ENCODE data around the gene LTB4R.

- TF ChIP-seq RAD21 (conservative IDR thresholded peaks at IDR 0.05) (no peak), POLR2AphosphoS5 (IDR thresholded peaks at IDR 0.05) (peak; percentile 81), CTCF (IDR thresholded peaks at IDR 0.05; ENCODE audit: poor library complexity, severe bottlenecking) (no peak), EZH2 (IDR thresholded peaks at IDR 0.05; ENCODE audit: borderline replicate concordance, insufficient read depth, low read length, poor library complexity, severe bottlenecking) (no peak), MXI1 (conservative IDR thresholded peaks at IDR 0.05; ENCODE audit: poor library complexity, severe bottlenecking) (peak; percentile 97), TAF1 (IDR thresholded peaks at IDR 0.05; ENCODE audit: low read depth) (no peak), SMC3 (conservative IDR thresholded peaks at IDR 0.05; ENCODE audit: poor library complexity) (no peak)
These were observed 11.8 kb upstream of the LTB4R start, which contains the start of the genes DHRS1 and NOP9 for GRCh38 chr14:24299255-24300191.
